CD4-positive, alpha-beta T cell treated with Interleukin-15 for 1 hour (primary cell): Measurements from ENCODE around the gene GRK5.
"Not testable (repeated sequence)": the region's sequence is repeated elsewhere in the genome, so short reads cannot be mapped to it uniquely, and the experiment has no call there.

Experiments used
- DNase-seq: peaks from one replicate; pipeline ENCODE4 v3.0.0-alpha.2; 2020

The GRK5 gene

DNA sequence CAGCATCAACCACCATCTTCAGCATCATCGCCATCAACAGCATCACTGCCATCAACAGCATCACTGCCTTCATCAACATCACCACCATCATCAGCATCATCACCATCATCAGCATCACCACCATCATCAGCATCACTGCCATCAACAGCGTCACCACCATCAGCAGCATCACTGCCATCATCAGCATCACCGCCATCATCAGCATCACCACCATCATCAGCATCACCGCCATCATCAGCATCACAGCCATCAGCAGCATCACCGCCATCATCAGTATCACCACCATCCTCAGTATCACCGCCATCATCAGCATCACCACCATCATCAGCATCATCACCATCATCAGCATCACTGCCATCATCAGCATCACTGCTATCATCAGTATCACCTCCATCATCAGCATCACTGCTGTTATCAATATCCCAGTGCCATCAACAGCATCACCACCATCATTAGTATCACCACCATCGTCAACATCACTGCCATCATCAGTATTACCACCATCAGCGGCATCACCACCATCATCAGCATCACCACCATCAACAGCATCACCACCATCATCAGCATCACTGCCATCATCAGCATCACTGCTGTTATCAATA is 220.0 kb downstream of the GRK5 start:
- DNase-seq: no peak

DNA sequence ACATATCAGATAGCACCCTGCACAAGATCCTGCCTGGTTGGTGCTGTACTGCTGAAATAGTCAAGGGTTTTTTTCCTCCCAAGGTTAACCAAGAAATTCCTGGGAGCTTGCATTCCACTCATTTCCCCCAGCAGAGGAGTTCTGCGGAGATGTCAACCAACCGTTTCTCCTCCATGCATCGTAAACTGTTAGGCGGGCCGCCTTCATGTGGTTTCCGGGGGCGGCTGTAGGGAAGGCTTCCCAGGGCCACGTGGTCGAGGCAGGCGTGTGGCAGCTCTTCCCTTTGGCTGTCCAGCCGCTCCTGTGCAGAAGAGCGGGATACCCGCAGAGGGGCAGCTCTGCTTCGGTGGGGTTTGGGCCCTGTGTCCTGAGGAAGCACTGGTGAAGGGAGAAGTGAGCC is 221.4 kb downstream of the GRK5 start:
- DNase-seq: no peak

DNA sequence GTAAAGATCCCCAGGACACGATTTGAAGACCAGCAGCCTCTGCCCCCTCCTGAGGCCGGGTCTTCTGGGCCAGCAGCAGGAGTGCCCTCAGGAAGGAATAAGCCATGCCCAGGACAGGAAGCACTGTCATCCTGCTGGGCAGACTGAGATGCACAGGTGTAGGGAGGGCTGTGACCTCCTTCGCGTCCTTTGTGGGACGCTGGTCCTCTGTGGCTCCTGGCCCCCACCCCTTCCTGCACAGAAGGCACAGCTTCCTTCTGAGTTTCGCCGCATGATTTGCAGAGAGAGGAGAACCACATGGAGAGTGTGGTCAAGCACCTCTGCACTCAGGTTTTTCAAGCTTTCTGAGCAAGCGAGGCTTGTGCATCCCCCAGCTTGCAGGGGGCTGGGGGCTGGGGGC is 222.4 kb downstream of the GRK5 start:
- no peak for DNase-seq

DNA sequence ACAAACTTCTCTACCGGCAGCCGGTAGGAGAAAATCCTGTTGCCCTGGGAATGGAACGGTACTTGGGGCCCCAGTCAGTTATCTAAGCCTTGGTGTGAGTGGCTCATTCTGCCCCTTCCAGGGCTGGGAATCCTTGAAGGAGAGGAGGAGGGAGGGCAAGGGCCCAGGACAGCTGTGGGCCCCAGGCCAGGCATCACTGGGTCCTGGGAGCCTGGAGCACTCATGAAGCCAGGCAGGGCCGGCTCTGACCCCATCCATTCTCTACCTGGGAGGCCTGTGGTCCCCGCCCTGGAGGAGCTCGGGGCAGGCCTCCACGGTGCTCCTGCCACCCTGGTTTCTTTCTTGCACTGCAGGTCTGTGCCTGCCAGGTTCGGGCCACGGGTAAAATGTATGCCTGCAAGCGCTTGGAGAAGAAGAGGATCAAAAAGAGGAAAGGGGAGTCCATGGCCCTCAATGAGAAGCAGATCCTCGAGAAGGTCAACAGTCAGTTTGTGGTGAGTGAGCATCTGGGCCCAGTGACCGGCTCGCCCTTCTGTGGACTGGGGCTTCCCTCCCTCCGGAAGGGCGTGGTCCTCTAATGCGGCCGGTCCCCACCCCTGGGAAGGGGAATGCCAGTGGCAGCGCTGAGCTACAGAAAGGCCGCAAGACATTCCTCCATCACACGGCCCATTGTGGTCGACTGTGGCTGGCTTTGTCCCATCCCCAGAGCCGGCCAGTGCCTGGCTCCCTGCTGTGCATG is 223.8 kb downstream of the GRK5 start:
- no peak for DNase-seq

DNA sequence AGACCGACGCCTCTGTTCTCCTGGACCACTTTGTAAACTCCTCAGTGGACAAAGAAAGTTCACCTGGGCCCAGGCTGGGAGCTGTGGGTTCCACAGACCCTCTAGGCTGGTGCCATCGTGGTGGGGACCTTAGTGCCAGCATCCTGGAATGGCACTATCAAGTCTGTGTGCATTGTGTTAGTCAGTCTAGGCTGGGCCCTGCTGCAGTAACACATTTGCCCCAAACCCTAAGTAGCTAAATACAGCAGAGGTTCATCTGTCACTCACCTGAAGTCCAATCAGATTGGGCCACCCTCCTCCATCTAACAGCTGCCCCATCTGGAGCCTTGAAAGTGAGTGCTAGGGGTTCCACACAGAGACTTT is 224.4 kb downstream of the GRK5 start:
- DNase-seq: no peak

DNA sequence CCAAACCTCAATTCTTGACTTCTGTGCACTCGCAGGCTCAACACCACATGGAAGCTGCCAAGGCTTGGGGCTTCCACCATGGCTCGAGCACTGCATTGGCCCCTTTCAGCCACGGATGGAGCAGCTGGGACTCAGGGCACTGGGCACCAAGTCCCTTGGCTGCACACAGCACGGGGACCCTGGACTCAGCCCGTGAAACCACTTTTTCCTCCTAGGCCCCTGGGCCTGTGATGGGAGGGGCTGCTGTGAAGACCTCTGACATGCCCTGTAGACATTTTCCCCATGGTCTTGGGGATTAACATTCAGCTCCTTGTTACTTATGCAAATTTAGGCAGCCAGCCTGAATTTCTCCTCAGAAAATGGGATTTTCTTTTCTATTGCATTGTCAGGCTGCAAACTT is 227.6 kb downstream of the GRK5 start:
- not testable (repeated sequence) for DNase-seq

DNA sequence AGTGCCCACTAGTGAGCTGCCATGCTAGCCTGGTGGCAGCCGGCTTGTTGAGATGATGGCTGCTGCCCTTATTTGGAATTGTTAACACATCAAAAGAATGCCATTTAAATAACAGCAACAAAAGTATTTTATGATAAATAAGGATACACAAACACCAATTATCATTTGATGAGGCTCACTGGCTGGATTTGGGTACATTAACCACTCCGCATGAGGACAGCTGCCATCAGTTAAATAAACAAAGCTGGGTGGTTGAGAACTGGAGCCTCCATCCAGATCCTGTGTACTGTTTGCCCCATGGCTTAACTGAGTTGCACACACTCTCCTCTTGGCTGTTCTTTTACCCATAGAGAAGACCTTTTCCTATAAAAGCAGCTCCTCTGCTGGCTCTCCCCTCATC is 231.3 kb downstream of the GRK5 start:
- DNase-seq: no peak

DNA sequence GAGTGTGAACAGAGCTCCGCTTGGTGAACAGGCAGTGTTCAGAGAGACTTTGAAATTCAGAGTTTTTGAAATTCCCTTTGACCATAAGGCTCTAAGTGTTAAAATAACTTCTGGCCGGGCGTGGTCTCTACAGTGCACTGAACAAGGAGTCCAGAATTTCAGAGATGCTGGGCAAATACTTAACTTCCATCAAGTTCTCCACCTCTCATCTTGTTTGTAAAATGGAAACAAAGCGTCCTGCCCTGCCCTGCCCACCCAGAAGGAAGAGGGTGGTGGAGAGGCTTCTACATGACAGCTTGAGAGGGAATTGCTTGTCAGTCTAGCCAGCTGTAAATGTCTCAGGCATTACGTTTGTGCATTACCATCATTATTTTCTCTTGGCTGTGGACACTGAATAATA is 232.6 kb downstream of the GRK5 start:
- no peak for DNase-seq

DNA sequence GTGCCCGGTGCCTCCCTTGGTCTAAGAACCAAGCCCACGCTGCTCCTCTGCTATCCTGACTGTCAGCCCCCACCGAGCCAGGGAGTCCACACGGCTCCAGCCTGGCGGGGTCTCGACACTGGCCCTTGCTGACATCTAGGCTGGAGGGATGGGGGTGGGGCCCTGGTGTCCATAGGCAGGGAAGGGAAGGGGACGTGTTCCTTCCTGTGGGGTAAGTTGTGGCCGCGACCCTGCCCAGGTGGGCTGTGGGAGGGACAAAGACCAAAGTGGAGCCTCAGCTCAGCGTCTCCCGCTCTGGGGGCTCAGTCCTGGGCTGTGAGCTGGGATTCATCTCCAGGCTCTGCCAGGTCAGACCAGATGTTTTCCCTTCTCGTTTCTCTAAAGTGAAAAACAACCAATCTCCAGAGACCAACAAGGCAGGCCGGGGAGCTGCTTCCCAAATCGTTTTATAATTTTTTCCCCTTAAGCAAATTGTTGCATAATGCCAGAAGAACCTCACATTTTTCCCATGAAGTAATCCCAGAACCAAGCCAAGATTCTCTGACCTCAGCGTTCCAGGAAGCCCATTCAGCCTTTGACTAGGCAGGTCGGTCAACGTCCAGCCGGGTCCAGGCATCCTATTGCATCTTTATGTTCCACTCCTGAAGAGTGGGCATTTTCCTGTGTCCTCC is 233.9 kb downstream of the GRK5 start:
- DNase-seq: no peak

DNA sequence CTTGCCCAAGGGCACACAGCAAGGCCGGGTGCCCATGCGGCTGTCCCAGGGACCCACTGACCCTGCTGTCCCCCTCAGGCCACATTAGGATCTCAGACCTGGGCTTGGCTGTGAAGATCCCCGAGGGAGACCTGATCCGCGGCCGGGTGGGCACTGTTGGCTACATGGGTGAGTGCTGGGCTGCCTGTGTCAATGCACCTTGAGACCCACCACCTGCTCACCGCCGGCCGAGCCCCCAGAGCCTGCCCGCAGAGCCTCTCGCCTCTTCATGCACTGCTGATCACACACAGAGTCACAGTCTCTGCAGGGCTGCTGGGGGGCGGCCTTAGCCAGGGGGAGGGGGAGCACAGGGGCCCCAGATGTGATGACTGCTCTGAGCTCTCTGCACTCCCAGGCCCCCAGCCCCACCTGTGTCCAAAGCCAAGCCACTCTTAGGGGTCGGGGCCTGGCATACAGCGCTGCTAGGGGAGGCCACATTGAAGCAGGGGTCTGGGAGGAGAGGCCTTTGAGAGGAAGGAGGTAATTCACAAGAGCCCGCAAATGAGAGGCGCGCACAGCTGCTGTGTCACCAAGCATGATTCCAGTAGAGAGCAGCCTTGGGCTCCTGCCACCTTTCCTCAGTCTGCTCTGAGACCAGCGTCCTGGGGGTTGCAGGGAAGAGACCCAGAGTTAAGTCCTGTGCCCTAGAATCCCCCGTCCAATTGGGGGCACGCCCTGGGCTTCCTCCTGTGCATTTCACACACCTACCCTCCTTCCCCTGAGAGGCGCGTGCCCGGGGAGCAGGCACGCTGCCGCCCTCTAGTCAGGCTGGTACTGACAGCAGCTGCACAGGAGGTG is 234.8 kb downstream of the GRK5 start:
- no peak for DNase-seq

DNA sequence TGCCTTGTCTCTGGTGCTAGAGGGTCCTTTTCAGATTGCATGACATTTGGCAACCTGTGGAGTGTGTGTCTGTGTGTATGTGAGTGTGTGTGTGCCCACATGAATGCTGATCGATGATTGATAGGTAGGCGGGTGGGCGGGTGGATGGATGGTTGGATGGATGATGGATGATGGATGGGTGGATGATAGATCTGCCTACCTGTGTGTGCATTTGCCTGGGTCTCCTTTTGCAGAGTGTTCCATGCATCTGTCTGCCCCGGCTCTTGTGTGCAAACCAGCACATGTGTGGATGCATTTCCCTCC is 235.3 kb downstream of the GRK5 start:
- no peak for DNase-seq

DNA sequence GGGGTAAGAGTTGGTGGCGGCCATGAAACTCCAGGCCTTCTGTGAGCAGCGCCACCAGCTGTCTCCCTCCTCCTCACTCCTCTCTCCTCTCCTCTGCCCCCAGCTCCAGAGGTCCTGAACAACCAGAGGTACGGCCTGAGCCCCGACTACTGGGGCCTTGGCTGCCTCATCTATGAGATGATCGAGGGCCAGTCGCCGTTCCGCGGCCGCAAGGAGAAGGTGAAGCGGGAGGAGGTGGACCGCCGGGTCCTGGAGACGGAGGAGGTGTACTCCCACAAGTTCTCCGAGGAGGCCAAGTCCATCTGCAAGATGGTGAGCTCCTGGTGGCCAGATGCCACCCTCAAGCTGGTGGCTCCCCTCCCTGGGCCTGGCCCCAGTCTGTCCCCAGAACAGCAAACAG is 236.1 kb downstream of the GRK5 start:
- no peak for DNase-seq

DNA sequence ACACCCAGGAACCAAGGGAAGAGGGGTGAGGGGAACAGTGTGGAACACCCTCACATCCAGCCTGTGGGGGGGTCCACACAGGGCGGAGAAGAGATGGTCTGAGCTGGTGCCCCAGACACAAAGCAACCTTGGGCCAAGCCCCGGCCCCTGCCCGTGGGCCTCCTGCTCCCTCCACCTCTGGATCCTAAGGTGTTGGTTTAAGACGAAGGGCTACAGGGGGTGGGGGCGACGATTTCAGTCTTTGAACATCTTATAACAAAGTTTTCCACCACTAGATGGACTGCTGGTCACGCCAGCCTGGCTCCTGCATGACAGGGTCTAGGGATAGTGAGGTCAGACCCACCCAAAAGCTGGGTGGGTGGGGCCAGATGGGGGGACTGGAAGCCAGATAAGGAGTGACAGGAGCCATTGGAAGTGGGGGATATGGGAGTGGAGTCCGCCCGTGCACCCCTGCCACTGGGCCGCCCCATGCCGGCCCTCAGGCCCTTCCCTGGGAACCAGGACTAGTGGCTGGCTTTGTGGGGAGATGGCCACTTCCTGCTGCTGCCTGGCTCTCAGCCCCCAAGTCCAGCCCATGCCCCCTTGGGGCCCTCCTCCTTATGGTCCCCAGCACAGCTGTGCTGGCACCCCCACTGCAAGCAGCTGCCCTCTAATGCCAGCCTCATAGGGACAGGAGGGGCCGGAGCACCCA is 236.7 kb downstream of the GRK5 start:
- DNase-seq: no peak

DNA sequence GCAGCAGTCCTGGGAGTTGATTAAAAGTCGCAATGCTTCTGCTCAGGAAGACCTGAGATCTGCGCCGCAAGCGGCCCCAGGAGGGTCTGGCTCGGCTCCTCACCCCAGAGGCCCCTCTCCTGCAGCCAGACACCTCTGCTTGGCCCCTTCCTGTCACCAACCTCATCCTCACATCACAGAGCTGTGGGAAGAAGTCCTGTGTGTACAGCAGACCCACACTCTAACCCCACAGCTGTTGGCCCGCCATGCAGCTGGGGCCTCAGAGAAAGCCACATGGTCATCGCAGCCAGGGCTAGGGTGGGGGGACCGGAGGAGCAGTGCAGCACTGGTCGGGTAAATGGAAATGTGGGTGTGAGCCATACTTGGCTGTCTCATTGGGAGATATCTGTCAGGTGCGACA is 237.5 kb downstream of the GRK5 start:
- DNase-seq: no peak

DNA sequence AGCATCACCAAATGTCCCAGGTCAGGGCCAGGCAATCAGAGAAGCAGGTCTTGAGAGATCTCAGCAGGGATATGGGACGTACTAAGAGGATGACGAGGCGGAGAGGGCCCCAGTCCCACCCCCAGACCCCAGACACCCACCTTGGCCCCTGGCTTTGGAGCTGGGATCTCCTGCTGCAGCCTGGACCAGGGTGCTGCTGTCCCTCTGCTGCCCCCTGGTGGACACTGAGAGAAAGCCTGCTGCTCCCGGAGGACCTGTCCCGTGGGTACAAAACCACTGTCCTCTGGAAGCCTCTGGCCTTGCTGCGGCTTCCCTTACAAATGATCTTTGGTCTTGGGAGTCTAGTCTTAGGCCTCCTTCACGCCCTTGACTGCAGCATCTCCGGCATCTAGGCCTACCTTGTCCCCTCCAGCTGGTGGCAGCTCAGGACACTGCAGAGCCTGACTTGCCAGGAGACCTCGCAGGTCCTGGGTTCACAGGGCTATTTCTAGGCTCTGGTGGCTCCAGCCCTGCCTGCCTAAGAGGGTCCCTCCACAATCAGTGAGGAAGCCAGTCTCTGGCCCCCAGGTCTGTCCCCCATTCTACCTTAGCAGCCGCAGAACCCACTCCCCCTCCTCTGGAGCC is 238.1 kb downstream of the GRK5 start:
- DNase-seq: peak; percentile 78

DNA sequence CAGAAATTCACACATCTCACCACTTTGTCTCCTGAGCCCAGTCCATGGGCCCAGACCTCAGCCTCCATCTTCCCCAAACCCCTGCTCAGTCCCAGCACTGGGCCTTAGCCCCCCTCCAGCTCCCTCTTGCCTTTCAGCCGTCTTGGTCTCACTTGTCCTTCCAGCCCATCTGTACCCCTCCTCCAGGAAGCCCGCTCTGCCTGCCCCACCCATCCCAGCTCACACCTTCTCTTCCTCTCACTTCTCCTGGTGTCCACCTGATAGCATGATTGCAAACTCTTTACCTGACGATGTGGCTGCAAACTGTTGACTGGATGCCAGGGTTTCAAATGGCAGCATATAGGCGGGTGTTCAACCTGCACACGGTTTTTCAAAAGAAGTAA is 238.6 kb downstream of the GRK5 start:
- no peak for DNase-seq

DNA sequence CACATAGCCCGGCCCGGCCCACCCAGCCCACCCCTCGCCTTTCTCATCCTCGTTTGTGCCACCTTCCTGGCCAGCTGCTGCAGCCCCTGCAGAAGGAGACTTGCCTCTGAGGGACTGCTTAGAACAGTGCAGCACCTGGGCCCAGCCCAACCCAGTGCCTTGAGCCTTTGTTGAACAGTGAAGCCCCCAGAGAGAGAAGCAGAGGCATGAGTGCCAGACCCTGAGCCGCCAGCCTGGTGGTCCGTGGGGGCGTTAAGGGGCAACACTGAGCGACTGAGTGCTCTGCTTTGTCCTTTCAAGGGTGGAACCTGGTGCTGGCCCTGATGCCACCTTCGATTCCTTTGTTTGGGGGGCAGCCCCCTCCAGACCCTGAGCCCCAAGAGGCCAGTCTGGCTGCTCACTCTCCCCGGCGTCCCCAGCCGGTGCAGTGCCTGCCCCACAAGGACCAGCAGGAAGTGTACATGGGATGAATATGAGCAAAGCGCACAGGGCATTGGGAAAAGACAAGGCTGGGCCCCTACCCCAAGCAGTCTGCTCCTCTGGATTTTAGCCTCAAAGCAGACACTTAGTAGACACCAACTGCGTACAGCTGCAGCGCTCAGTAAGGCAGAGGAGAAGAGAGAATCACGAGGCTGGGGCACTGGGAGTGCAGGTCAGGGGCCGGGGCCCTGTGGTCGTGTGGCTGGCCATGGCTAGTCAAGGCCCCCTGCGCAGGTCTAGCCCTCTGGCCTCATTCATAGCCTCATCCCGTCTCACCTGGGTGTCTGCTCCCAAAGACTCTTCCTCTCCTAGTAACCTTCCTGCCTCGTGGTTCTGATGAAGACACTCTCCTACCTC is 239.3 kb downstream of the GRK5 start:
- no peak for DNase-seq

DNA sequence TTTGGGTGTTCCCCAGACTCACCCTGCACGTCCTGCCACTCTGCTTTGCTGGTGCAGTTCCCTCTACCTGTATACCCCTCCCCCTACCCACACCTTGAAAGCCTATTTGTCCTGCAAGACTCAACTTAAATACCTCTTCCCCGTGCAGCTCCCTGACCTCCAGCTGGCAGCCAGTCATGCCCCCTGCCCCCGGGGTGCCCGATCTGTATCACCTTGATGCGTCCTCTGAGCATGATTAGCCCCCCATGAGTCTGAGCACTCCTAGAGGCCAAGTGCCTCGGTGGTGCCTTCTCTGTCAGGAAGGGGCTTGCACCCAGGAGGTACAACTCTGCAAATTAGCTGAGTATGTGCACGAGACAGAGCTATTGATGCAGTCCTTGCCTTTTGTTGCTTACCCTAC is 240.1 kb downstream of the GRK5 start:
- no peak for DNase-seq

DNA sequence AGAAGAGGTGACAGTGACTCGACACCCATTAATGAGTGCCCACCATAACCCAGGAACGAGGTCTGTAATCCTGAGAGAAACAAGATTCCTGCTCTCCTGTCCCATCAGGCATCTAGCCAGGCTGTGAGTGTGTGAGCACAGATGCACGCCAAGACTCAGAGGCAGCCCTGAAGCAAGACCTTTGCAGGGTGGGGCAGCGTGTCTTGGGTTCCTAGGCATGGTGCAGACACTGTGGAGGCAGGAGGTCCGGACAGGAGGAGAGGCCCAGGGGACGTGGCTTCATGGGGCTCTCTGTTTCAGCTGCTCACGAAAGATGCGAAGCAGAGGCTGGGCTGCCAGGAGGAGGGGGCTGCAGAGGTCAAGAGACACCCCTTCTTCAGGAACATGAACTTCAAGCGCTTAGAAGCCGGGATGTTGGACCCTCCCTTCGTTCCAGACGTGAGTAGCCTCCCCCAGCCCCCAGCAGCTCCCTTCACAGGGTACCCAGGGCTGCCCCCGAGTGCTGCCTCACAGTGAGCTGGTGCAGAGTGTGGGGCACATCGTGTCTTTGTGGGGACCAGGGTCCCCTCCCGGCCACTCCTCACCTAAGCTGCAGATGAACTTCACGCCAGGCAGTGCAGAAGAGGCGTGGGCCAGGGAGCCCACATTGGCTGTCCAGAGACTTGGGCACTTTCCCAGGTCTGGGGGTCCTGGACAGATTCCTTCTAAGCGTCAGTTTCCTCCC is 240.6 kb downstream of the GRK5 start:
- no peak for DNase-seq

DNA sequence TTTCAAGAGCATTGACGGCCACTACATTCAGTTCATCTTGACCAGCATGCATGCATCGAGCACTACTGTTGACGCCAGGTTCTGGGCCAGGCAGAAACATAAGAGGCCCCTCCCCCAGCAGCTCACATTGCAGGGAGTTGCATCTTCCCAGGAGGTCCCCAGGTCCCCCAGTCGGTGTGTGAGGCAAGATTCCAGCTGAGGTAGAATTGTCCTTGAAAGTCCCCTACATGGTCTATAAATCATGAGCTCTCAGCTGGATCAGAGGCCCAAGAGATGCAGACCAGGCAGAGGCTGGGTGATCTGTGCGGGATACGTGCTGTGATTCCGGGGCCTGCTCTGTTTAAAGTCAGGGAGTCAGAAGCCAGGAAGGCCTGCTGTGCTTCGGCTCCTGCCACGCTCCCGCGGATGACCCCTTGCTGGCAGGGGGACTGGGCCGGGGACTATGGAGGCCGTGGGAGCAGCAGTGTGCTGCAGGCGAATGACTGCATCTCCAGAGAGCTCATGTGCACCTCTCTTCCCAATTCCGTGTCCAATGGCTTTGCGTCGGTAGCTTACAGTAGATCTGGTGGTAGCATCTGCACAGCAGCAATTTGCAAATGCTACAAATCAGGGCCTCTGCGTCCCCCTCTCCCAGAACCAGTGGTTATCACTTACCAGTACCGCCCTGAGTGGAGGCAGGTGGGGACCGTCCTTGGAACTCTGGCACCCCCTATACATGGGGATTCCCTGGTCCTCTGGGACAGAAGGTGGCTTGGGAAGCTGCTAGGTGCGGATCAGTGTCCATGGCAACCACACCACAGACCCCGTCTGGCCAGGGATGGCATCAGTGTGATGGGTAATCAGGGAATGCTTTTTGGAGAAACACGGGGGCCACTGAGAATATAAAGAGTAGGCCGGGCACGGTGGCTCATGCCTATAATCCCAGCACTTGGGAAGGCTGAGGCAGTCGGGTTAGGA is 241.5 kb downstream of the GRK5 start:
- DNase-seq: no peak
